GM19438 (cell line): ENCODE data around the gene TBX21.
"Not testable (repeated sequence)": the region's sequence is repeated elsewhere in the genome, so short reads cannot be mapped to it uniquely, and the experiment has no call there.

ENCODE experiments used
- ATAC-seq: cut with Tn5 transposase; IDR thresholded peaks from one replicate; pipeline ENCODE4 v1.9.1; 2021; ENCODE audit warnings: low read depth; ENCODE audit not compliant: unreplicated experiment

Gene TBX21

DNA sequence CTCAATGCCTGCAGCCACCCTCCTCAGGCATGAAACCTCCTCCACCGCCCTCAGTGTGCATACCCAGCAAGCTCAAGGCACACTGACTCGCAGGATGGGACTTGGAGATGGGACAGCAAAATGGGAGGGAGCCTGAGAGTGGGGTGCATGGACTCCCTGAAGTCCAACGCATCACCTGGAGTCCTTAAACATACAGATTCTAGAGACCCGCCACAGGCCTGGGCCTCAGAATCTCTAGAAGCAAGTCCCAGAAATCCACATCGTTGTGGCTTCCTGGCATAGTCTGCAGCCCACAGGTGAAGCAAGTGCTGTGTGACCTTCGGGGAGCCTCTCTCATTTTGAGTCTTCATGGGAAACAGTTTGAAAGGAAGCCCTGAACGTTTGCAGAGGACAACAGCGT lies 3.6 kb upstream of the TBX21 start:
- ATAC-seq = no peak

DNA sequence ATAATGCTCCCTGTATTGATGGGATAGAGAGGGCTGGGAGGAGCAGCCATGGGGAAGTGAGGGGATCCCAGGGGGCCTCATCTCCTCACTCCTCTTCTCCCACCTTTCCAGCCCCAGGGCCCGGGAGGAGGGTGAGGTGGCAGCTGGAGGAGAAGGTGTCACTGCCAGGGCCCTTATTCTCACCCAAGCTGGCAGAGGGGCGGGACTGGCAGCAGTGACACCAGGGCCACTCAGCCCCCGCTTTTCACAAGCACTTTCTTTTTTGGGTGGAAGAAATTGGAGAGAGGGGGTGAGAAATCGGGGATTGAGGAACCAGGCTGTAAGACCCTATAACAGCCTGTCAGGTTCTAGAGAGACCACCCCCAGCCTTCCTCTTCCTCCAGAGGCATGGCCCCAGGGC lies 2.4 kb upstream of the TBX21 start:
- no peak for ATAC-seq

DNA sequence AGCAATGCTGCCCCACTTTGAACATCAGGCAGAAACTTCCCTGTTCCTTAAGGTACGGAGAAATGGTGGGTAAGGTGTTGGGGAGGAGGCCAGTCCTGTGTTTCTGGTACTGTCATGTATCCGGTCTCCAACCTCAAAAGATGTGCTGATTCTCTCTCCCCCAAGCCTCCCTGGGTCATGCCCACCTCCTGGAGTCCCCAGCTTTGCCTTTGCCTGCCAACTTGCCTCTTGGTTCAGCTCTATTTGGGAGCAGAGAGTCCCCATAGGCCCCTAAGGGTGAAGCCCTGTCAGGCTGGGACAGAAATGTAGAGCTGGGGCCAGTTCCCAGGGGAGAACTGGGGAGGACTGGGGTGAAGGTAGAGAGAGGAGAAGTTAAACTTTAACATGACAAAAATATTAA lies 1.6 kb upstream of the TBX21 start:
- no peak for ATAC-seq

DNA sequence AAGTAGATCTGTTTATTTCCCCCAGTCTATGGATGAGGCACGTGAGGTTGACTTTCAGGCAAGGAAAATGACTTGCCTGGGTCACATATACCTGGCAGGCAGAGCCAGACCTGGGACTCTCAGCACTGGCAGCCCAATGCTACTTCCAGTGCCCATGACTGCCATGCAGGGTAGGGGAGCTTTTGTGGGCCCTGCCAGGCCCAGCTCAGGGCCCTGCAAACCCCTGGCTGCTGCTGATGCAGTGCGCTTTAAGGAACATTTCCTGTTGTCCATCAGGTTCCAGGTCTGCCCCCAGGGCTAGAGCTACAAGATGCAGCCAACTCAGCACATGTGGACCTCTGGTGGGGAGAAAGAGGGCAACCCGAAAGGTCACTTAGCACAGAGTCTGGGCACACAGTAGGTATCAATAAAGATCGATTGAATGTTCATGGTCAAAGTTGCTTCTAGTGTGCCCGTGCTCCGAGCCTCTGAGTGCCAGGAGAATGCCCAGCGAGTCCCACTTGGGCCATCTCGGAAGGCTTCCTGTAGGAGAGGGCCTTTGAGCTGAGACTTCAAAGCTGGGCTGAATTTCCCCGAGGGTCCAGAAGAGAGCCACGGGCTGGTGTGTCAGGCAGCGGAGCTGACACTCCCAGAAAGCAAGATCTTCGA lies 513 bp upstream of the TBX21 start:
- no peak for ATAC-seq

DNA sequence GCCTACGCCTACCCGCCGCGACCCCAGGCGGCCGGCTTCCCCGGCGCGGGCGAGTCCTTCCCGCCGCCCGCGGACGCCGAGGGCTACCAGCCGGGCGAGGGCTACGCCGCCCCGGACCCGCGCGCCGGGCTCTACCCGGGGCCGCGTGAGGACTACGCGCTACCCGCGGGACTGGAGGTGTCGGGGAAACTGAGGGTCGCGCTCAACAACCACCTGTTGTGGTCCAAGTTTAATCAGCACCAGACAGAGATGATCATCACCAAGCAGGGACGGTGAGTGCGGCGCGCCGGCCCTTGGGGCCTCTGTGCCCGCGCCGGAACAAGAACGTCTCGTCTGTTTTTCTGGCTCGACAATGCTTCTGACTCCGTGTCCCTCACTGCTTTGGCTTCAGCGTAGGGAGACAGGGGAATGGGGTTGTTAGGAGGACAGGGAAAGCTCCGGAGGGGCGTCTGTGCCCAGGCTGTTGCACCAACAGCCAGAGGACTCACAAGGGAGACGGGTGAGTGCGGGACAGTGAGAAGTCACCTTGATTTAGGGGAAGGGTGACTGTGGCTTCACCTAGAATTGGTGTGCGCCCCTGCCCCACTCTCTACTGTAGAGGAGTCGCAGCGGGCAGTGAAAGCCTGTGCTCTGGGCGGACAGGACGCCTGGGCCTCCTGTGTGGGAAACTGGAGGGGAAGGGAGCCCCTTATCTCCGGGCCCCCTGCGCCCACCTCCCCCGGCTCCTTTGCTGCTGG lies 806 bp downstream of the TBX21 start:
- no peak for ATAC-seq

DNA sequence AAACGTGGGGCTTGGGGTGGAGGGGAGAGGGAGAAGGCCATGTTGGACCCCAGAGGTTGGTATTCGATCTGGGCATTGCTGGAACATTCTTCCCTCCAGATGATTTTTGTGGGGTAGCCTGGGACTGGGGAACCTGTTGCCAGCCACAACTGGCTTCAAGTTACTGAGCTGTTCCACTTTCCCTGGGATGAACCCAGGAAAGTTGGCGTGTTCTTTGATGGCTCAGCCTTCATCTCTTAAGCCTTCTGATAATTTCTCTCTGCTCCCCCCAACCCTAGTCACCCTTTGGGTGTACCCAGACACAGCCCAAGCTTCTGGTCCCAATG lies 2.1 kb downstream of the TBX21 start:
- no peak for ATAC-seq

DNA sequence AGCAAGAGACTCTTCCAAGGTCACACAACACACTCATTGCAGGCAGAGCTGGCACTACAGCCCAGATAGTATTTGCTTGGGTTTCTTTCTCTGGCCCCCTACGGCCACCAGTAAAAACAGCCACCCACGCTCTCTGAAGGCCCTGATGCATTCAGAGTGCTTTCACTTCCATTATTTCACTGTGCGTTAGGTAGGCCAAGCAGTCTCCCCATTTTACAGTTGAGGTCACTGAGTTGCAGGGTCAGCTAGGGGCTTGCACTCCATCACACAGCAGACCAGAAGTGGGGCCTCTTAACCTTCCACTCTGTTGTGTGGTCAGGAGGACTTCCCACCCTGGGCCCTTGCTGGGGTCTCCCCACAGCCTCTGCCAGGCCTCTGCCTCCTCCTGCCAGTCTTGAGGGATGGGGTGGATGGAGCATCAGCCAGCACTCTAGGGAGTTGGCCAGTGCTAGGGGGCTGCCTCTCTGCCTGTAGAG lies 2.5 kb downstream of the TBX21 start:
- no peak for ATAC-seq

DNA sequence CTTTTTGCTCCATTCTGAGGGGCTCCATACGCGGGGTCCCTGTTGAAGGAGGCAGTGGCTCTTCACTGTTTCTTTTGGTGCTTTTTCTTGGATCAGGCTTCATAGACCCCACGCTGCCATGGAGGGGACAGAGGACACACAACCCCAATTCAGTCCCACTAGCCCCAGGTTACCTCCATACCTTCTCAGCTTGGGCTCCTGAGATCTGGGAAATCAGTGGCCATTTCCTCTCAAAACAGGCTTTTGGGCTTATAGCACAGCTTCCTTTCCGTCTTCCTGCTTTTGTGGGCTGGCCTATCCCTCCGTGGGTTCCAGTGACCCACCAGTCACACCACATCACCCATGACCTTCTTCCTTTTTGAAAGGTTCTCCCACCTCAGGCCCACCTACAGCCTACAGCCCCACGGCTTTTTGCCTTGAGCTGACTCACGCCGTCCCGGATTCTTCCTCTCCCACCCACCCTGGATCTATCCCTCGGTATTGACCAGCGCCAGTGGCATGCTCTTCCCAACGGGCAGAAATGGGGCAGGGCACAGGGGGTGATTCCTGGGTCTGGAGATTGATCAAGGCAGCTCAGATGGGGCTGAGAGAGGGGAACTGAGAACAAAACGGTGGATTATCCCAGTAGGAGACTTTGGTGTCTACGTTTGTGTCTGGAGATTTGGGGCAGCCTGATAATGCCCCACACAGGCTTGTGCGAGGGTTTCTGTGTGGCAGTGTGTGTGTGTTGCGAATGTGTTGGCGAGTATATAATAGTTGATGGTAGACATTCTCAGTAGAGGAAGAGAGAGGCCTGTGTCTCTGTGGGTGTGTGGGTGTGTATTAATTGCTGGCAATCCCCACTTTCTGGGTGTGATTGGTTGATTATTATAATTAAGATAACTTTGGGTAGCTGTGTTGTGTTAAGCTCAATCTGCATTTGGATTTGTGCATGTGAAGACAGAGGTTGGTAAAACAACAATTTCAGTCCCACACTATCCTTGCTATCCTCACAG lies 3.8 kb downstream of the TBX21 start:
- ATAC-seq = no peak

DNA sequence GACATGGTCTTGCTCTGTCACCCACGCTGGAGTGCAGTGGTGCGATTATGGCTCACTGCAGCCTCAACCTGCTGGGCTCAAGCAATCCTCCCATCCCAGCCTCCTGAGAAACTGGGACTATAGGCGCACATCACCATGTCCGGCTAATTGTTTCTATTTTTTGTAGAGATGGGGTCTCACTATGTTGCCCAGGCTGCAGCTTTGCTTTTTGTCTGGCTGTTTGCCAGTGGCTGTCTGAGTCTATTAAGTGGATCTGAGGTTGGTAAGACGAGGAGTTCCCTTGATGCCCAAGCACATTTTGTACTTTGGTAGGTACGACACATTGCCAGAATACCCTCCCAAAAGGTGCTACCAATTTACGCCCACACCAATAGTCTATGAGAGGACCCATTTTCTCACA lies 5.1 kb downstream of the TBX21 start:
- no peak for ATAC-seq

DNA sequence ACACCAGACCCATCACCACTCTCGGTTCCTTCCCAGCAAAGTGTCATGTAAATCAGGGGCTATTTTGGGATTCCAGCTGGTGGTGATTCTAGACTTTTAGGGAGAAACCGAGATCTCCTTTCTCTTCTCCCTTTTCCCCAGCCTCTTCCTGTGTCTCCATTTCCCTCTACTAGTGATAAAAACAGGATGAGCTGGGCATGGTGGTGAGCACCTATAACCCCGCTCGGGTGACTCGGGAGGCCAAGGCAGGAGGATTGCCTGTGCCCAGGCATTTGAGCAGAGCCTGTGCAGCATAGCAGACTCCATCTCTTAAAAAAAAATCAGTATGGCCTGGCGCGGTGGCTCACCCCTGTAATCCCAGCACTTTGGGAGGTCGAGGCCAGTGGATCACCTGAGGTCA lies 6.1 kb downstream of the TBX21 start:
- ATAC-seq = no peak

DNA sequence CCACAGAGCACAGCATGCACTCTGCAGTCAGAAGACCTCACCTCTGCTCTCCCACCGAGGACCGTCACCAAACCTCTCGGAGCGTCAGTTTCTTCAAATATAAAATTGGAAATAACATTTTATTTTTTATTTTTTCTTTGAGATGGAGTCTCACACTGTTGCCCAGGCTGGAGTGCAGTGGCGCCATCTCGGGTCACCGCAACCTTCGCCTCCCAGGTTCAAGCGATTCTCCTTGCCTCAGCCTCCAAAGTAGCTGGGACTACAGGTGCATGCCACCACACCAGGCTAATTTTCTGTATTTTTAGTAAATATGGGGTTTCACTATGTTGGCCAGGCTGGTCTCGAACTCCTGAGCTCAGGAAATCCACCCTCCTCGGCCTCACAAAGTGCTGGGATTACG lies 6.9 kb downstream of the TBX21 start:
- ATAC-seq = not testable (repeated sequence)

DNA sequence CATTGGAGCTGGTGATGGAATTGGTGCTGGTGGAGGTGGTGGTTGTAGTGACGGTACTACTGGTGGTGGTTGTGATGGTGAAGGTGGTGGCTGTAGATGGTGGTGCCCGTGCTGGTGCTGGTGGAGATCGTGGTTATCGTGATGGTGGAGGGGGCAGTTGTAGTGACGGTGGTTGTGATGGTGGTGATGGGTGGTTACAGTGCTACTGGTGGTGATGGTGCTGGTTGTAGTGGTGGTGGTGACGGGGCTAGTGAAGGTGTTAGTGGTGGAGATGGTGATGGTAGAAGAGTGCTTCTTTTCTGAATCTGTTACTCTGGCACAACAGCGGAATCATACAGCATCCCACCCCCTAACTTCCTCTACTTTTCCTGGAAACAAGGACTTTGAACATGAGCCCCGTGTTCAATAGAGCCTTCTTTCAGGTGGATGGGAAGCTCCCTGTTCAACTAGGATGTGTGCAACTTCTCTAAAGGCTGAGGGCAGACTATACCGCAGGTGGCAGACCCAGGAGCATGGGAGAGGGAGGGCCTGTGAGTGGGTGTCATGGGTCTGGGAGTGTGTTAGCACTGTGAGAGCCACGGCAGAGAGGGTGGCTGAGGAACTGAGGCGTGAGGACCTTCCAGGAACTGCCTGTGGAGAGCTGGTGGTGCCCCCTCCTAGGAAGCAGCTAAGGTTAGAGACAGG lies 8.2 kb downstream of the TBX21 start:
- ATAC-seq = no peak

DNA sequence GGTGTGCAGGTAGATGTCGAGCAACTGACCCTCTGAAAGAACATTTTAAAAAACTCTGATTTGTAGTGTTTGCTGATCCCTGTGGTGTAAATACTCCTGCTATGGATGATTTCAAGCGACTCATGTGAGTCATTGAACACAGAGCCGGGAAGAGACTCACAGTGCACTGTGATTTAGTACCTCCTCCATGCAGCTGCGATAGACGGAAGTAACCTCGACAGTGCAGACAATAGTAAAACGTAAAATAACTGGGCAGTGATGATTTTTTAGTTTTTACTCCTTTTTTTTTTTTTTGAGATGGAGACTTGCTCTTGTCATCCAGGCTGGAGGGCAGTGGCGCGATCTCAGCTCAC lies 8.7 kb downstream of the TBX21 start:
- ATAC-seq = no peak

DNA sequence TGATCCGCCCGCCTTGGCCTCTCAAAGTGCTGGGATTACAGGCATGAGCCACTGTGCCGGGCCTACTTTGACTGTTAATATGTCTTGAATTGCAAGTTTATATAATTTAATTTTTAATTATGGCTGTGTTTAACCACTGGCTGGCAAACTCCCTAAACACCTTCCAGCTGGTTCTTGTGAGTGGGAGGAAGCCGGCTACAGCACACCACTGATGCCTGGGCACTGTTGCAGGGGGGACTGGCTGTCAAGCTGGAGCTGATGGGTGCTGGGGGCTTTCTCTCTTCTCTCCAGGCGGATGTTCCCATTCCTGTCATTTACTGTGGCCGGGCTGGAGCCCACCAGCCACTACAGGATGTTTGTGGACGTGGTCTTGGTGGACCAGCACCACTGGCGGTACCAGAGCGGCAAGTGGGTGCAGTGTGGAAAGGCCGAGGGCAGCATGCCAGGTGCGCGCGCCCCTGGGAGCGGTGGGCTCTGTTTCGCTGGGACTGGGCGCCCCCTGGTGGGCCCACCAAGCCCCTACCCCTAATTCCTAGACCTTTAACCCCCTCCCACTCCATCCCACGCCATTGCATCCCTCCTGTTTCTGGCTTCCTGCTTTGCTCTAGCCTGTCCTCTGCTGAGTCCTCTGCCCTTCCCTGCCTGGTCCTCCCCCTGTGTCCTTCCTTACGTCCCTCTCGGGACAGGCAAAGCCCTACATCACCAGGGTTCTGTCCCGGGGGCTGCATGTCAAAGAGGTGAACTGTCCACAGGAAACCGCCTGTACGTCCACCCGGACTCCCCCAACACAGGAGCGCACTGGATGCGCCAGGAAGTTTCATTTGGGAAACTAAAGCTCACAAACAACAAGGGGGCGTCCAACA lies 9.5 kb downstream of the TBX21 start:
- ATAC-seq = no peak

DNA sequence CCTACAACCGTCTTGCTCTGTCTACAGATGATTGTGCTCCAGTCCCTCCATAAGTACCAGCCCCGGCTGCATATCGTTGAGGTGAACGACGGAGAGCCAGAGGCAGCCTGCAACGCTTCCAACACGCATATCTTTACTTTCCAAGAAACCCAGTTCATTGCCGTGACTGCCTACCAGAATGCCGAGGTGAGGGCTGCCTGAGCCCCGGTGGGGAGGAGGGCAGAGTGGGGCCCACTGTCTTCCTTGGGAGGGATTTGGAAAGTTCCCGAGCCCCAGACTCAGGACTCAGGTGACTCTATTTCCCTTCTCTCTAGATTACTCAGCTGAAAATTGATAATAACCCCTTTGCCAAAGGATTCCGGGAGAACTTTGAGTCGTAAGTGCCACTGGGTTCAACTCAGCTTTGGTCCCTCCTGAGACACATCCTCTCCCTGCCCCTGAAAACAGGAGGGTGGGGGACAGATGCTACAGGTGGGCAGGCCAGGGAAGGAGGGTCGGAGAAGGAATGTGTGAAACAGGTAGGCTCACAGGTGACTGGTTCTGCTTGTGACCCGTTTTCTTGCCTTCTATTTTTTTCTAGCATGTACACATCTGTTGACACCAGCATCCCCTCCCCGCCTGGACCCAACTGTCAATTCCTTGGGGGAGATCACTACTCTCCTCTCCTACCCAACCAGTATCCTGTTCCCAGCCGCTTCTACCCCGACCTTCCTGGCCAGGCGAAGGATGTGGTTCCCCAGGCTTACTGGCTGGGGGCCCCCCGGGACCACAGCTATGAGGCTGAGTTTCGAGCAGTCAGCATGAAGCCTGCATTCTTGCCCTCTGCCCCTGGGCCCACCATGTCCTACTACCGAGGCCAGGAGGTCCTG lies 11.4 kb downstream of the TBX21 start:
- ATAC-seq = no peak

DNA sequence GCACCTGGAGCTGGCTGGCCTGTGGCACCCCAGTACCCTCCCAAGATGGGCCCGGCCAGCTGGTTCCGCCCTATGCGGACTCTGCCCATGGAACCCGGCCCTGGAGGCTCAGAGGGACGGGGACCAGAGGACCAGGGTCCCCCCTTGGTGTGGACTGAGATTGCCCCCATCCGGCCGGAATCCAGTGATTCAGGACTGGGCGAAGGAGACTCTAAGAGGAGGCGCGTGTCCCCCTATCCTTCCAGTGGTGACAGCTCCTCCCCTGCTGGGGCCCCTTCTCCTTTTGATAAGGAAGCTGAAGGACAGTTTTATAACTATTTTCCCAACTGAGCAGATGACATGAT lies 12.0 kb downstream of the TBX21 start:
- ATAC-seq = no peak

DNA sequence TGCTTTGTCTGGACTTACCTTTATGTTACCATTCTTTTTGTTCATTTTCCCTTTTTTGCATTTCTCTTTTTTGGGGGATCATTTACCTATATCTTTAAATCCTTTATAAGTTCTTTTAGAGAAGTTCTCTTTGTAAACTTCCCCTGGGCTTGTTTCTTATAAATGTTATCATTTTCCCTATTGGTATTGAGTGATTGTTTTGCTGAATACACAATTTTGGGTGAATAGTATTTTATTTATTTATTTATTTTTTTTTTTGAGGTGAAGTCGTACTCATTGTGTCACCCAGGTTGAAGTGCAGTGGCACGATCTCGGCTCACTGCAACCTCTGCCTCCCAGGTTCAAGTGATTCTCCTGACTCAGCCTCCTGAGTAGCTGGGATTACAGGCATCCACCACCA lies 18.4 kb downstream of the TBX21 start:
- ATAC-seq = no peak

DNA sequence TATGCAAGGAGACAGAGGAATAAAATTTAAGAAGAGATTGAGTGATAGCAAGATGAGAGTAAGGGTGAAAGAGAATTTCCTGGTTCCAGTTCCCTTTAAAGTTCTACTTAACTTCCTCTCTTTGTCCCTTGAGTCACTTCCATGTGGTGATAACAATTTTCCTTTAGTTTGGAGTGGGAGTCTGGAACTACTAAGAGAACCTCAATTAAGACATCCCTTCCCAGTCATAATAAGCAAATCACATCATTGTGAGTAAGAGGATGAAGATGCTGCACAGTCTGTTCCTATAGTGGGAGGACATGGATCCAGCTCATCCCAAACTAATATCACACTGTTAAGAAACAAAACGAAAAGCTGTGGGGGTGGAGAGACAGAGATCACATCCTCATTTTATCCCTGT lies 24.4 kb downstream of the TBX21 start:
- no peak for ATAC-seq
